Mesodermal cell (in vitro differentiated cells): ENCODE measurements around the gene BTBD10.
"Not testable (repeated sequence)": the region's sequence is repeated elsewhere in the genome, so short reads cannot be mapped to it uniquely, and the experiment has no call there.

Experiments
- H3K27ac ChIP-seq: 2 replicates; pipeline ENCODE4 v1.7.0; 2013; ENCODE audit warnings: mild to moderate bottlenecking, low read depth, low read length, moderate library complexity; ENCODE audit not compliant: severe bottlenecking
- H3K36me3 ChIP-seq: 2 replicates; pipeline ENCODE4 v1.7.1; 2013; ENCODE audit warnings: mild to moderate bottlenecking, low read length, moderate library complexity; ENCODE audit not compliant: control insufficient read depth, insufficient read depth
- H3K4me1 ChIP-seq: one replicate; pipeline ENCODE4 v1.7.1; 2013; ENCODE audit warnings: mild to moderate bottlenecking, low read length; ENCODE audit not compliant: insufficient read depth, control insufficient read depth, poor library complexity, severe bottlenecking
- H3K4me3 ChIP-seq: 2 replicates; pipeline ENCODE4 v1.7.0; 2013; ENCODE audit warnings: low read length, control low read depth, mild to moderate bottlenecking; ENCODE audit not compliant: insufficient read depth, poor library complexity, severe bottlenecking; ENCODE audit errors: extremely low read depth
- H3K9me3 ChIP-seq: 2 replicates; pipeline ENCODE4 v1.7.1; 2013; ENCODE audit warnings: mild to moderate bottlenecking, low read length, moderate library complexity; ENCODE audit not compliant: control insufficient read depth
- WGBS, 2 experiments: methylation state at CpG; one replicate each; pipeline ENCODE4 v1.1.5; 2013; ENCODE audit warnings: missing lambda C conversion rate in 2 of 2; ENCODE audit not compliant: insufficient coverage in 2 of 2; 5-methylcytosine and 5-hydroxymethylcytosine counted together

The BTBD10 gene

GRCh38 chr11:13415201-13415600 lies 47.8 kb downstream of the BTBD10 start:
- no peaks in the 10 kb centered on the region for H3K9me3 ChIP-seq
- 97 to 100% methylated on average over 3 of the region's 3 CpGs for WGBS, 2 experiments
- H3K36me3 ChIP-seq: peaks cover 33% of the 10 kb centered on the region
- H3K4me1 ChIP-seq: no peaks in the 10 kb centered on the region
- H3K27ac ChIP-seq: no peak overlapping the region
- no peak overlapping the region for H3K4me3 ChIP-seq

GRCh38 chr11:13405220-13405619 lies 57.8 kb downstream of the BTBD10 start:
- WGBS, 2 experiments: 100% methylated on average over 1 of the region's 4 CpGs; no CpG with 5 or more reads in 1 of the 2 experiments
- Histone ChIP-seq H3K4me1 (no peaks in the 10 kb centered on the region), H3K9me3 (peaks cover 8% of the 10 kb centered on the region), H3K4me3 (no peak overlapping the region), H3K36me3 (peaks cover 54% of the 10 kb centered on the region), H3K27ac (no peak overlapping the region)

- not testable (repeated sequence) for H3K4me3 ChIP-seq, H3K4me1 ChIP-seq, H3K27ac ChIP-seq, H3K9me3 ChIP-seq
- H3K36me3 ChIP-seq: peaks cover 28% of the 10 kb centered on the region
Observed at GRCh38 chr11:13398335-13398734, 64.7 kb downstream of the BTBD10 start.

DNA sequence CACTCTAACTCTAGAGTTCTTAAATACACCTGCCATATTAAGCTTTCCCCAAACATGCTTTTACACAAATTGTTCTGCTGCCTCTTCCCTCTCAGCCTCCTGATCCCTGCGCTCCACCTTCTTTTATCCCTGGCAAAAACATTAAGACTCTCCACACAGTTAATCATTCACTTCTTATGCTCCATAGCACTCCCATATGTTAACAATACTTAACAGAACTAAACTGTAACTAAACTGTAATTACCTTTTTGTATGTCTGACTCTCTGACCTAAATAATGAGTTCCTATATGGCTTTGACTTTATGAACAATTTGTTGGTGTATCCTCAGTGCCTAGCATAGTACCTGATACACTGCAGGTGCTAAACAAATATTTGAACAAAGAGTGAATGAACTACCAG lies 71.8 kb downstream of the BTBD10 start:
- Histone ChIP-seq H3K27ac (no peak overlapping the region), H3K4me1 (no peaks in the 10 kb centered on the region), H3K36me3 (peaks cover 58% of the 10 kb centered on the region), H3K4me3 (no peak overlapping the region), H3K9me3 (no peaks in the 10 kb centered on the region)
- 100% methylated on average over 1 of the region's 1 CpG for WGBS, 2 experiments

GRCh38 chr11:13388741-13389140 lies 74.3 kb downstream of the BTBD10 start:
- peaks cover 73% of the 10 kb centered on the region for H3K36me3 ChIP-seq
- peaks cover 2% of the 10 kb centered on the region for H3K4me1 ChIP-seq
- H3K9me3 ChIP-seq: no peaks in the 10 kb centered on the region
- no peak overlapping the region for H3K27ac ChIP-seq
- no peak overlapping the region for H3K4me3 ChIP-seq
- 94 to 100% methylated on average over 2 of the region's 5 CpGs for WGBS, 2 experiments

DNA sequence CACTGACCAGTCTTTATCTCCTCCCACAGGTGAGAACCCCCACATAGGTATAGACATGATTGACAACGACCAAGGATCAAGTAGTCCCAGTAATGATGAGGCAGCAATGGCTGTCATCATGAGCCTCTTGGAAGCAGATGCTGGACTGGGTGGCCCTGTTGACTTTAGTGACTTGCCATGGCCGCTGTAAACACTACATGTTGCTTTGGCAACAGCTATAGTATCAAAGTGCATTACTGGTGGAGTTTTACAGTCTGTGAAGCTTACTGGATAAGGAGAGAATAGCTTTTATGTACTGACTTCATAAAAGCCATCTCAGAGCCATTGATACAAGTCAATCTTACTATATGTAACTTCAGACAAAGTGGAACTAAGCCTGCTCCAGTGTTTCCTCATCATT lies 76.5 kb downstream of the BTBD10 start:
- Histone ChIP-seq H3K9me3 (no peaks in the 10 kb centered on the region), H3K4me3 (no peak overlapping the region), H3K27ac (no peak overlapping the region), H3K4me1 (peaks cover 2% of the 10 kb centered on the region), H3K36me3 (peaks cover 88% of the 10 kb centered on the region)
- 90 to 94% methylated on average over 1 to 2 of the region's 2 CpGs for WGBS, 2 experiments

DNA sequence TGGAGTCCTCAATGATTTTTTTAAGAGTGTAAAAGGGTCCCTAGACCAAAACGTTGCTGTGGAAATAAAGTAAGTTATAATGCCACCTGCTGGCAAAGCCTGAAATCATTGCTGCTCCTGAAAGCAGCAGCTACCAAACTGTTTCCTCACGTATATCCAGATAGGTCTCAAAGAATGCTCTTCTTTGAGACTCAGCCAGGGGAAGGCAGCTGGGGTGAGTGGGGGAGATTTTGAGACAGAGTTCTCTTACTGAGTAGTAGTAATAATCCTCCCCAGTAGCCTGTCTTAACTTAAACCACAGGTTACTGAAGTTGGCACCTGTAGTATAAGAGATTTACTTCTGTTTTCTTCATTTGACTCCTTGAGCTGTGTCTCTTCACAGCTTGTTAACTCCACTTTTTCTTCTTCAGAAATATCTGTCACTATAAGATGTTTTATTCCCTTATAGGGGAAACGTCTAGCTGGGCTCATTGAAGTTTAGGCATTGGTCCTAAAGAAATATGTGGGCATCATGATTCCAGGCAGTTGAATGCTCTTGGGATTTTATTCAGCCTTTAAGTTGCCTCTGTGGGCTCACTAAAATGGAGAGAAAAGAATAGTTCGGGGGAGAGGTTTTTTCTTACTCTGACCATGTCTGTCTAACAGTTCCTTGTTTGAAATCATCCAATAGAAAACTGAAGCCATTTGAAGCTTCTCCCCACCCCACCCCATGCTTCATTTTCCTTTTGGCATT lies 77.9 kb downstream of the BTBD10 start:
- Histone ChIP-seq H3K36me3 (peaks cover 87% of the 10 kb centered on the region), H3K9me3 (no peaks in the 10 kb centered on the region), H3K4me1 (peaks cover 2% of the 10 kb centered on the region), H3K4me3 (no peak overlapping the region), H3K27ac (no peak overlapping the region)
- WGBS, 2 experiments: 0% methylated on average over 1 of the region's 4 CpGs; no CpG with 5 or more reads in 1 of the 2 experiments

GRCh38 chr11:13382751-13383150 lies 80.3 kb downstream of the BTBD10 start:
- 95 to 100% methylated on average over 2 of the region's 3 CpGs for WGBS, 2 experiments
- Histone ChIP-seq H3K4me1 (peaks cover 2% of the 10 kb centered on the region), H3K27ac (no peak overlapping the region), H3K36me3 (peaks cover 86% of the 10 kb centered on the region), H3K4me3 (no peak overlapping the region), H3K9me3 (no peaks in the 10 kb centered on the region)

DNA sequence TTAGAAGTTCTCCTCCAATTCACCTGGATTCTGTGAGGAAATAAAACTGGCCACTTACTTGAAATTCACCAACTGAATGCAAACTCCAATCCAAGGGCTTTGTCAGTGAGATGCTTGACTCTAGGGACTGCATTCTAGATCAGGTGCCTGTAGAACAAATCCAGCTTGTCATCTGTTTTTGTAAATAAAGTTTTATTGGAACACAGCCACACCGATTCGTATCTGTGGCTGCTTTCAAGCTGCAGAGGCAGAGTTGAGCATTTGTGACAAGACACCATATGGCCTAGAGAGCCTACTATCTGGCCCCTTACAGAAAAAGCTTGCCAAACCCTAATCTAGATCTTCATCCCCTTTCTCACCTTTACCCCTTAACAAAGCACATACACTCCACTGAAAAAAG lies 82.3 kb downstream of the BTBD10 start:
- peaks cover 87% of the 10 kb centered on the region for H3K36me3 ChIP-seq
- 89 to 100% methylated on average over 2 of the region's 2 CpGs for WGBS, 2 experiments
- H3K4me3 ChIP-seq: no peak overlapping the region

DNA sequence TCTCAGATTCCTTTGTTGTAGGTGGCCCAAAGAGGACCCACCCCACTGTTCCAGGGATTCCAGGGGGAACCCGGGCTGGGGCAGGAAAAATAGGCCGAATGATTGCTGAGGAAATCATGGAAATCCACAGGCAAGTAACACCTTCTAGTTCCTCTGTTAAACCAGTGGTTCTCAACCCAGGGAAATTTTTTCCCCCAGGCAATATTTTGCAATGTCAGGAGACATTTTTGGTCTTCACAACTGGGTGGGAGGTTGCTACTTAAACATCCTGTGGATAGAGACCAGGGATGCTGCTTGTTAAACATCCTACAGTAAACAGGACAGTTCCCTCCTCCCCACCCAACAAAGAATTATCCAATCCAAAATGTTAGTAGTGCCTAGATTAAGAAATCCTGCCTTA lies 84.7 kb downstream of the BTBD10 start:
- Histone ChIP-seq H3K9me3 (no peaks in the 10 kb centered on the region), H3K4me1 (peaks cover 8% of the 10 kb centered on the region), H3K36me3 (peaks cover 94% of the 10 kb centered on the region), H3K27ac (no peak overlapping the region), H3K4me3 (no peak overlapping the region)
- WGBS, 2 experiments: 100% methylated on average over 1 of the region's 2 CpGs; no CpG with 5 or more reads in 1 of the 2 experiments

More for the DNA sequence above, 82.3 kb downstream of the BTBD10 start:
- Histone ChIP-seq H3K4me1 (peaks cover 10% of the 10 kb centered on the region), H3K27ac (no peak overlapping the region), H3K9me3 (no peaks in the 10 kb centered on the region)

GRCh38 chr11:13376838-13377237 lies 86.2 kb downstream of the BTBD10 start:
- Histone ChIP-seq H3K9me3 (no peaks in the 10 kb centered on the region), H3K27ac (no peak overlapping the region), H3K4me3 (no peak overlapping the region), H3K4me1 (peaks cover 8% of the 10 kb centered on the region), H3K36me3 (peaks cover 94% of the 10 kb centered on the region)
- WGBS, 2 experiments: 89 to 92% methylated on average over 6 to 8 of the region's 8 CpGs
